ENCODE results near the gene ME3. TPM values are rescaled to one million over a fixed set of nuclear protein-coding genes. Genes with fewer than 3 reads are reported as not detected.

ME3 gene
- total RNA-seq, 4 donors from 2014 or later, result 28.2 to 60.7 (median 46.0) TPM

- no peak for TF ChIP-seq CTCF (IDR thresholded peaks at IDR 0.05; ENCODE audit: low read depth)
Observed at GRCh38 chr11:86449993-86450629, 222.3 kb downstream of the ME3 start.

DNA sequence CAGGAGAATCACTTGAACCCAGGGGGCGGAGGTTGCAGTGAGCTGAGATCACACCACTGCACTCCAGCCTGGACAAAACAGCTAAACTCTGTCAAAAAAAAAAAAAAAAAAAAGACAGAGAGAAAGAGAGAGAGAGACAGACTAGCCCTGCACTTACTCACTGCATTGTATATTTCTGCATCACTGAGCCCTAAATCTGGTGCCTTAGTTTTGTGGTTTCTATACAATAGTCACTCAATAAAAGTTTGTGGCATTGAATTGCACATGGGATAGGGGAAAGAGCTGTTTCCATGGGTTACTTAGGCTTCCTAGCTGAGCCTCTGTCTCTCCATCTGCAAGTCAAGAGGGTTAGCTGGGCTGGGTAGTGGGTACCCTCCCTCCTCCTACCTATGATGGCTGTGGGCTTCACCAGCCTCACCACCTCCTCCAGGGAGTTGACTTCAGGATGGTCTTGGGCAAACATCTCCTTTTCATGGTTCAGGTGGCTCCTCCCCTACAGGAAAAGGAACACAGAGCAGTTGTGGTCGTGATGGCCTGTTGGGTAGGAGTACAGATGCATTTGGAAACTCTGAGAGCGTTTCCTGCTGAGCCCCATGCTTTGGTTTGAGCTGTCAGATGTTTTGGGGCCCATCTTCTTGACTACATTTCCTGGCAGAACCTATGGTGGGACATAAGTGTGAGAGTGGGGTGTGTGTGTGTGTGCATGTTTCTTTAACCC lies 224.5 kb downstream of the ME3 start:
- no peak for TF ChIP-seq CTCF (IDR thresholded peaks at IDR 0.05; ENCODE audit: low read depth)

DNA sequence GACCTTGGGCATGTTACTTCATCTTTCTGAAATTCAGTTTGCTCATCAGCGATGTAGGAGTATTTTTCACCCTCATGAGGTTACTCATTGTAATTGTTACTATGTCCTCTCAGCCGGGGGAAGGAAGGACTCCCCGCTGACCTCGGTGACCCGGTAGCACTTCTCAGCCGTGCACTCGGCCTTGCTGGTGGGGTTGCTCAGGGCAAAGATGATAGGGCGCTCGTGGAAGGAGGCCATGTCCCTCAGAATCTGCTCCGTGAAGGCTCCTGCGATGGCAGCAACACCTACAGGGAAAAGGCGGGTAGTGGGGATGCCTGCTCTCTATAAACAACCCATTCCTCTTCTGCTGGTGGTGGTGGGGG lies 225.5 kb downstream of the ME3 start:
- TF ChIP-seq CTCF (IDR thresholded peaks at IDR 0.05; ENCODE audit: low read depth), result no peak

DNA sequence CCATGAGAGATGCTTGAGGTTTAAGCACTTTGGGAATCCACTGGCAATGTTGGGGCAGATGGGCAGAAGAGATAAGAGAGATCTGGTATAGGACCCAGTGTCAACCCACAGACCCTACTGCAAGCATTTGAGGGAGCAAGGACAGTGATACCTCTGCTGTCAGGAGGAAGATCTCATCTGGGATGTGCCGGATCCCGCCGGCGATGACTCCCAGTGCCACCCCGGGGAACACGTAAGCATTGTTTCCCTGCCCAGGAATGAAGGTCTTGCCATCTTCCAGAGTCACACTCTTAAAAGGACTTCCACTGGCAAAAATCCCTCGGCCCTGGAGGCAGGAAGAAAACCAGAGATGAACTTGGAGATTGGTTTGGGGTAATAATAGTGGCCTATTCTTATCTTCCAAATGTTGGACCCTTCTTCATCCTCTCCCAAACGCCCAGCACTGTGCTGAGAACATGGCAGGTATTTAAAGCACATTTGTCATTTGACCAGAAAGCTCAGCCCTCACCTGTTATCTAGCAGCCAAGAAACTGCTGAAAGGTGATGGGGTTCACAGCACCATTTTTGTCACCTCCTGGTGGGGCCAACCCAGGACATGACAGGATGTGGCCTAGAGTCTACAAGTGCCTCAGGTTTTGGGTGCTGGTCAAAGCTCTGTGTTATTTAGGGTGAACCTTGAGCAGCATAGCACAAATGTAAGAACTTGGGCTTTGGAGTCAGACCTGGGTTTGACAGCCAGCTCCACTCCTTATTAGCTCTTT lies 226.1 kb downstream of the ME3 start:
- TF ChIP-seq CTCF (IDR thresholded peaks at IDR 0.05; ENCODE audit: low read depth), result no peak

GRCh38 chr11:86444981-86445380 lies 227.4 kb downstream of the ME3 start:
- no peak for TF ChIP-seq CTCF (IDR thresholded peaks at IDR 0.05; ENCODE audit: low read depth)

DNA sequence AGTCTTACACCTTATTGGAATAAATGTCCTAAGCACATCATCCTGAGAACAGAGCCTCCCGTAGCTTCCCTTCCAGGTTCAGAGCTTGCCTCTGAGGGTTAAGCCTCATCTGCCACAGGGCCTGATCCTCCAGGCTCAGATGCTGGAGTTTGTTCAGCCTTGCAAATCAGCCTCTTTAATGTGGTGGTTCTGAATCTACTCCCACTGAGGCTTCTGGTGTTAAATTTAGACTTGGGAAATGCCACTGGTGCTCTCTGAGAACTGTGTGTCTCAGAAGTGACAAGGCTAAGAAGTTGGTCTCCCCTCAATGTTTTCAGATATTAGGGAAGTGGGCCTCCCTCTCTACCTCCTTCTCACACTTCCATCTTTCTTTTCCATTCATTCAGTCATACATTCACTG lies 229.0 kb downstream of the ME3 start:
- no peak for TF ChIP-seq CTCF (IDR thresholded peaks at IDR 0.05; ENCODE audit: low read depth)

GRCh38 chr11:86442827-86443226 lies 229.6 kb downstream of the ME3 start:
- TF ChIP-seq CTCF (IDR thresholded peaks at IDR 0.05; ENCODE audit: low read depth), result no peak
